Fibroblast of lung (primary cell): ENCODE data around the gene RBFOX1.

Experiments used
- CTCF ChIP-seq, 2 donors: IDR thresholded peaks in 1 of 2; conservative IDR thresholded peaks in 1 of 2; 1 replicate in 1 of 2; 2 replicates in 1 of 2; pipeline ENCODE4 v1.5.1; 2011 to 2012; ENCODE audit warnings: low read length in 2 of 2, control low read depth in 1 of 2, inconsistent platforms in 1 of 2, low read depth in 1 of 2, mild to moderate bottlenecking in 1 of 2
- EZH2 ChIP-seq: IDR thresholded peaks from 2 replicates; pipeline ENCODE4 v1.5.1; 2012; ENCODE audit warnings: low read length, control low read depth, mild to moderate bottlenecking; ENCODE audit errors: missing control alignments

DNA sequence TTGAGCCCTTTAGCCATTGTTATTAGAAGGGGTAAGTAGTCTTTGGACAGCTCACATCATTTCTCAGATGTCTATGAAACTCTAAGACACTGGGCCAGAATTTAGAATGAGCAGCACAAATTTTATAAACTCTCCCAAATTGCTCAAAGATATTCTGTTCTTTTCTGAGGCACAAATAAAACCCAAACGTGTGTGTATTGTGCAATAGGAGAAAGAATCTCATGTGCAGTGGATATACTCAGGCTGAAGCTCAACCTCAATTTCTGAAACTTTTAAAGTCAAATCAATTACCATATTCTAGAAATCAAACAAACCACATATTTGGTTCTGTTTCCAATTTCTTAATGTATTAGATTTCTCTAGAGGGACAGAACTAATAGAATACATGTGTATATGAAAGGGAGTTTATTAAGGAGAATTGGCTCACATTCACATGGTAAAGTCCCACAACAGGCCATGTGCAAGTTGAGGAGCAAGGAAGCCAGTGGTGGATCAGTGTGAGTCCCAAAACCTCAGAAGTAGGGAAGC lies 403.6 kb downstream of the RBFOX1 start:
- no peak for TF ChIP-seq CTCF (conservative IDR thresholded peaks at IDR 0.05 in 1 of 2, IDR thresholded peaks at IDR 0.05 in 1 of 2; ENCODE audit: low read depth in 1 of 2, low read length in 2 of 2)
- TF ChIP-seq EZH2, result no peak
